Spinal cord (tissue), 10 donors: Measurements from ENCODE around the gene ROBO2. TPM values are rescaled to one million over a fixed set of nuclear protein-coding genes. Genes with fewer than 3 reads are reported as not detected.

Source experiments
- DNase-seq, 6 donors: peaks; one replicate each; pipeline versions ENCODE4 v3.0.0 to v3.0.0-alpha.2; 2013 to 2015; ENCODE audit warnings: low spot score in 6 of 6, low read depth in 4 of 6
- H3K27ac ChIP-seq: one replicate; pipeline ENCODE4 v1.5.1; 2013; ENCODE audit warnings: low read depth, low read length, control low read depth
- H3K27me3 ChIP-seq: one replicate; pipeline ENCODE4 v1.6.1; 2013; ENCODE audit warnings: low read length; ENCODE audit not compliant: control insufficient read depth, insufficient read depth
- H3K36me3 ChIP-seq: one replicate; pipeline ENCODE4 v1.6.1; 2013; ENCODE audit warnings: low read length; ENCODE audit not compliant: control insufficient read depth, insufficient read depth
- H3K4me1 ChIP-seq: one replicate; pipeline ENCODE4 v1.6.1; 2013; ENCODE audit warnings: low read length; ENCODE audit not compliant: control insufficient read depth, insufficient read depth
- H3K4me3 ChIP-seq: one replicate; pipeline ENCODE4 v1.5.1; 2013; ENCODE audit warnings: low read depth, low read length, control low read depth
- H3K9me3 ChIP-seq: one replicate; pipeline ENCODE4 v1.6.1; 2013; ENCODE audit warnings: low read length; ENCODE audit not compliant: control insufficient read depth, insufficient read depth
- WGBS: methylation state at CpG from one replicate; pipeline ENCODE4 v1.1.5; 2013; ENCODE audit warnings: missing lambda C conversion rate; ENCODE audit not compliant: insufficient coverage; 5-methylcytosine and 5-hydroxymethylcytosine counted together
- polyA plus RNA-seq, 2 donors: library from polyadenylated mRNA; unstranded; fragments of 120-200 nt; gene quantifications; one replicate each; pipeline ENCODE4 v1.2.1, GENCODE V29; 2013; ENCODE audit not compliant: insufficient read length in 2 of 2
- total RNA-seq, 2 donors: library from RNA; depleted of rRNA in 1 of 2; stranded (reverse); fragments of 120-200 nt in 1 of 2; fragments of >200 nt in 1 of 2; gene quantifications; one replicate each; pipeline versions ENCODE4 v1.2.3 to v1.2.4, GENCODE V29; 2013 to 2014
- donor health status: healthy.

The ROBO2 gene
- total and polyA plus RNA-seq, 4 donors, result 75.0 to 196 (median 114) TPM

DNA sequence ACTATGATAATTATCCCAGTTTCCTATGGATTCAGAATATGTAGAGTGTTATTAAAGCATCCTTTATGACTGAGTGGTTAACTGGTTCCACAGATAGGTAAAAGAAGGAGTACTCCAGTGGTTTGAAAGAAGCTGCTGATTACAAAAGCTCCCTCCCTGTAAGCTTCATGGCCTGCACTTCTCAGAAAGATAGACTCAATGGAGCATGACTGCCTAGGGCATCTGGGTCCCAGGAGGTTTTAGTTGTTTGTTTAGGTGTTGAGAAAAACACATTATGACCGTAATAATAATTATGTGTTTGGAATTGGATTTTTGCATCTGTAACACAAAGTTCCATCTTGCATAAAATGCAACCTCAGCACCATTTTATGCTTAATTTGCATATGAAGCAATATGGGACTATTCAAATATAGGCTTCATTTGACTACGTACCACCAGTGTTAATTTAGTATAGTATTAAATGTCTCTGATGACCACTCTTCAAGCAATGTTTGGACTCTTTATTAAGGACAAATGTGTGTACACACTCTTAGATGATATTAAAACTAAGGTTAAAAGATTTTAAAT is 121.1 kb downstream of the ROBO2 start:
- Histone ChIP-seq H3K27me3 (no peaks in the 10 kb centered on the region), H3K36me3 (no peaks in the 10 kb centered on the region), H3K27ac (no peak overlapping the region), H3K9me3 (no peaks in the 10 kb centered on the region), H3K4me1 (no peaks in the 10 kb centered on the region), H3K4me3 (no peak overlapping the region)
- peak in 1 of 6 donors; percentile 77 for DNase-seq
- no CpG with 5 or more reads among the region's 2 CpGs for WGBS

DNA sequence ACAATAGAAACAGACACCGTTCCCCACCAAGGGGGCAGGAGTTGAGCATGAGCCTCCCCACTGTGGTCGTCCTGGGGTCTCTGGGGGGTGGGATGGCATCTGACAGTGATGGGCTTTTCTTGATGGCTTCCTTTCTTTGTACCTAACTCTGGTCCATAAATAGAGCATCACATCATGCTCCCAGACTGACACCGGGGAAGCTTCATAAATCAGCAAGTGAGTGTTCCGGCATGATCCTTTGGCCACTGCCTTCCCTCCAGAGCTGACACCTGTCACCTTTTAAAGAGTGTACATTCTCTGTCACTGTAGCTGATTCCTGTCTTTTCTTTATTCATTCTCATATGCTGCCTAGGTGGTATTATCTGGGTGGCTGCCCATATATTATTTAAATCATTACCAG is 129.9 kb downstream of the ROBO2 start:
- no peaks in the 10 kb centered on the region for H3K9me3 ChIP-seq
- DNase-seq, result no peak
- no peaks in the 10 kb centered on the region for H3K4me1 ChIP-seq
- 53% methylated on average over 3 of the region's 4 CpGs for WGBS
- H3K4me3 ChIP-seq, result no peak overlapping the region
- no peak overlapping the region for H3K27ac ChIP-seq
- H3K36me3 ChIP-seq, result no peaks in the 10 kb centered on the region
- no peaks in the 10 kb centered on the region for H3K27me3 ChIP-seq

DNA sequence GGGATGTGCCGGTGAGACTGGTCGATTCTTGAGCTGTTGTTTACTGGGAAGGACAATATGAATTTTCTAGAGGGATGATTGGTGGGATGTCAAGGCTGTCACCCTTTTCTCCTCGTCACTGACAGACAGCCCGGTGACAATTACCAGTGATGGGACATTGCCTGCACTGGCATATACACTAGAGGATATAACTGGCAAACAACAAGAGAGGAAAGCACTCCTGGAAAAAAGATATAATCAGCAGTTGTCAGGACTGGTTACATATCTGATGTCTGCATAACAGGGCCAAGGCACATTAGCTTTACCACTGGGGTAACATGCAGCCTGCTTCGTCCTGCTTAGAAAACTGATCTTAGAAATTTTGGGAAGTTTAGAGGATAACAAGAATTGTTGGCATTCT is 131.1 kb downstream of the ROBO2 start:
- no peaks in the 10 kb centered on the region for H3K36me3 ChIP-seq
- no peak overlapping the region for H3K4me3 ChIP-seq
- no peaks in the 10 kb centered on the region for H3K27me3 ChIP-seq
- no peak overlapping the region for H3K27ac ChIP-seq
- whole genome bisulfite sequencing, result 48% methylated on average over 4 of the region's 5 CpGs
- no peak for DNase-seq
- no peaks in the 10 kb centered on the region for H3K9me3 ChIP-seq
- H3K4me1 ChIP-seq, result no peaks in the 10 kb centered on the region

DNA sequence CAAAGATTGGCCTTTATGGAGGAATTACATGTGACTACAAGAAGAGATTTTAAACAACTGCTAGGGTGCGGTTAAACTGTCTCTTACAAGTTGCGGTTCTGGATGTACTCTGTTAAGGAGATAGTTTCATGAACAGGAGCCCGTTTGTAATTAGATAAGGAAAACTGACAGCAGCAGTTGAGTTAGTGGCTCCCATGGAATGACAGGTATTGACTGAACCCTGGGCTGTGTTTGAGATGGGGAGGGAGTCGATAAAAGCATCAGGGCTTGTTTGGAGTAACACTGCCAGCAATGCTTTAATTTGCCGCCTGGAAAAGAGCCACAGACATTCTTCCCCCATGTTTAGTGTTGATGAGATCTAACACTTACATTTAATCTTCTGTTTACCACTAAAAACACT is 139.9 kb downstream of the ROBO2 start:
- H3K27me3 ChIP-seq, result no peaks in the 10 kb centered on the region
- no peaks in the 10 kb centered on the region for H3K36me3 ChIP-seq
- no peak overlapping the region for H3K27ac ChIP-seq
- DNase-seq, result peak in 2 of 6 donors; percentile 46 to 84
- H3K9me3 ChIP-seq, result no peaks in the 10 kb centered on the region
- H3K4me1 ChIP-seq, result no peaks in the 10 kb centered on the region
- H3K4me3 ChIP-seq, result no peak overlapping the region
- 67% methylated on average over 3 of the region's 5 CpGs for WGBS

DNA sequence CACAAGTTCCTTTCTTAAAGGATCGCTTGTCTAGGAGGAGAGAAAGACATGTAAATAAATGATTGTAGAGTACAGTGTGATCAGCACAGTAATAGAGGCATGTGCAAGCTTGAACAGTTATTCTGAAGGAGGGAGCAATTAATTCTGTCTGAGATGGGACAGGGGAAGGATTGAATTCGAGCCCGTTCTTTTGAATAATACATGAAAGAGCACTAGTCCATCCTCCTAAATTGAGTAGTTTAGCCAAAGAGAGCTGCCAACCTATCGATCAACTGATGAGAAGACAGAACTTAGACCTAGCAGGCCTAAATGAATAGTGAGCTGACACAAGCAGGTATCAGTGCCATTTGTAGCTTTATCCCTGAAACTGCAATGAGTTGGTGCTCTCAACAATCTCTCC is 142.4 kb downstream of the ROBO2 start:
- Histone ChIP-seq H3K27ac (peak overlapping the region; percentile 19), H3K9me3 (no peaks in the 10 kb centered on the region), H3K4me1 (no peaks in the 10 kb centered on the region), H3K36me3 (no peaks in the 10 kb centered on the region), H3K27me3 (no peaks in the 10 kb centered on the region), H3K4me3 (no peak overlapping the region)
- DNase-seq, result peak in 5 of 6 donors; percentile 15 to 81 (median 26)
- 0% methylated on average over 1 of the region's 4 CpGs for WGBS

DNA sequence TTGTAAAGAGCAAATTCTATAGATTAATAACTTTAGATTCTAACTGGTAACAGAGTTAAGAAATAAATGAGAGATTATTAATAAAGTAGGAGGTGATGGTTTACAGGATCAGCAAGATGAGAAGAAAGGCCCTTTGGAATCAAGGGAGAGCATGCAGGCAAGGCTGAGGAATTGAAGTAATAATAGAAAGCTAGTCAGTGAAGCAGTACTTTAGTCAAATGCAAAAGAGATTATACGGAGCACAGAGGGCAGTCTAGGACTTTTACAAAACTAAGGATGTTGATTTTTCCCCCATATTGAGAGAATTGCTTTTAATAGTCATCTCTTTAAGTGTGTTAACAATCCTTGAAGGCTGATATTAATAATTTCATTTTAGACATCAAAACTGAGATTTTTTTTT is 146.4 kb downstream of the ROBO2 start:
- H3K9me3 ChIP-seq, result no peaks in the 10 kb centered on the region
- H3K27ac ChIP-seq, result no peak overlapping the region
- no peak overlapping the region for H3K4me3 ChIP-seq
- H3K4me1 ChIP-seq, result no peaks in the 10 kb centered on the region
- H3K27me3 ChIP-seq, result no peaks in the 10 kb centered on the region
- WGBS, result no CpG with 5 or more reads among the region's 1 CpG
- DNase-seq, result no peak
- no peaks in the 10 kb centered on the region for H3K36me3 ChIP-seq

DNA sequence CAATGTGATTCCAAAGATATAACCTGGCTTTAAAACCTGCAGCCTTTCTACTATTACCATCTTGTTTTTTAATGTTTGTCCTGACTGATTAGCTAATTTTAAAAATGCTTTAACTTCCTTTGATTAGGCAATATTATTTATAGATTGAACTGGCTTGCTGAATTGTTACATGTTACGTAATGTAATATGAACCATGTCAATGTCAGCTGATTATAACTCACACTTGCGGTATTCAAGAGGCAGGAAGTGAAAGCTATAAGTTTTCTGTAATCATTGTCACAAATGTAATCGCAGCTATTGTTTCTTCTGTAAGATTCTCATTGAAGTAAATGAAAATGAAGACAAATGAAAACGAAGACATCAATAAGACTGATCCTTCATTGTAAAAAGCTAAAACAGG is 146.8 kb downstream of the ROBO2 start:
- Histone ChIP-seq H3K27me3 (no peaks in the 10 kb centered on the region), H3K36me3 (no peaks in the 10 kb centered on the region), H3K27ac (no peak overlapping the region), H3K9me3 (no peaks in the 10 kb centered on the region), H3K4me3 (no peak overlapping the region), H3K4me1 (no peaks in the 10 kb centered on the region)
- no peak for DNase-seq
- no CpG with 5 or more reads among the region's 4 CpGs for WGBS

DNA sequence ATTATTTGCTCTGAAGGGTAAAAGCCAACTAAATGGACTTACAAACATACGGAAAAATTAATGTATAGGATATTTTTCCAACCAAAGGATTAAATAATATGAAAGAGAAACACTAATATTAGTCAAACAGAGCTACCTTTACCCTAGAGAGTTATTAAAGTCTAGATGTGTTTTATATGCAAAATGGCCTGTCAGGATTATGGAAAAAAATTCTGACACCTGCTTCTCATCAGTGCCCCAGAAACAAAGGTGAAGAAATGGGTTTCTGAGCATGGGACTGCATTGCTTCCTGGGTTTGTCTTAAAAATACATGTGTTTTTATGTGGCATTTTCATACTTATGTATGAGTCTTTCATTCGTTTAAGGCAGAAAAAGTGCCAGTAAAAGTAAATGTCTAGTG is 148.3 kb downstream of the ROBO2 start:
- WGBS, result no CpG with 5 or more reads among the region's 2 CpGs
- Histone ChIP-seq H3K4me3 (no peak overlapping the region), H3K36me3 (no peaks in the 10 kb centered on the region), H3K9me3 (no peaks in the 10 kb centered on the region), H3K27me3 (no peaks in the 10 kb centered on the region), H3K27ac (no peak overlapping the region), H3K4me1 (no peaks in the 10 kb centered on the region)
- no peak for DNase-seq

DNA sequence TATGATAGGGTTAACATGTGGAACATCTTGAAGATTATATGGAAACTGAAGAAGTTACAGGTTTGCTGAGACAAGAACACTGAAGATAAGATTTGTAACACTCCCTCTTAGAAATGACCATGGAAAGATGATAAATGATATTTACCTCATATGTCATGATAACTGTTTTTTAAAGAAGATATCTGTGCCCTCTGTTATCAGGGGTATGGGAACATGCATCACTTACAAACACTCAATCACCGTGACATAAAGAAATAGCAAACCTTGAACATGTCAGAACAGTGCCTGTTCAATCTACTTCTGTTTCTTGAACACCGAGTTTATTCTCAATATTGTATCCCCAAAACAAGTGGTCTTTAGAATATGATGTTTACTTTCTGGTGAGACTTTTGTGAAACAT is 149.4 kb downstream of the ROBO2 start:
- no CpG with 5 or more reads among the region's 2 CpGs for WGBS
- Histone ChIP-seq H3K4me3 (no peak overlapping the region), H3K27ac (no peak overlapping the region), H3K4me1 (no peaks in the 10 kb centered on the region), H3K27me3 (no peaks in the 10 kb centered on the region), H3K36me3 (no peaks in the 10 kb centered on the region), H3K9me3 (no peaks in the 10 kb centered on the region)
- no peak for DNase-seq

DNA sequence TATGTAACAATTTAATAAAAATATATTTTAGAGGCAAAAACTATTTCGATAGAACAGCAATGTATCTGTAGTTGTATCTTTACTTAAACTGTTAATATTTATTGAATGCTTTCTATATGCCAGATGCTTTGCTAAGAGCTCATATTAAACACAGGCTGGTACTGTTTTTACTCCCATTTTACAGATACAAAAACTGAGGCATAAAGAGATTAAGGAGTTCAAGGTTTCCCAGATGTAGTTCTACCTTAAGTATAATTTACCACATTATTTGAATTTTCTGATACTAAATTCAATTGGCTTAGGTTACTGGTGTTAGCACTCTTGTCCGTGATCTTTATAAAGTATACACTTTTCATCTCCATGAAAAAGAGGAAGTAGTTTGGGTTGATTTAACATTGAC is 149.8 kb downstream of the ROBO2 start:
- Histone ChIP-seq H3K4me3 (no peak overlapping the region), H3K27ac (no peak overlapping the region), H3K9me3 (no peaks in the 10 kb centered on the region), H3K4me1 (no peaks in the 10 kb centered on the region), H3K36me3 (no peaks in the 10 kb centered on the region), H3K27me3 (no peaks in the 10 kb centered on the region)
- WGBS, result no CpG with 5 or more reads among the region's 2 CpGs
- DNase-seq, result no peak
